Hepatocyte (in vitro differentiated cells): ENCODE data around the gene UTP25.

Source experiments
- EZH2 ChIP-seq: fragments of 200-600 bp; sonication (generic); IDR thresholded peaks from 2 replicates; pipeline ENCODE4 v1.6.1; 2016; ENCODE audit warnings: antibody characterized with exemption, mild to moderate bottlenecking, borderline replicate concordance
- TF ChIP-seq, protein P1 (sequence below): fragments of 200-600 bp; sonication (generic); IDR thresholded peaks from 2 replicates; pipeline ENCODE4 v1.5.1; 2016; ENCODE audit warnings: antibody characterized with exemption, mild to moderate bottlenecking; ENCODE audit not compliant: poor library complexity

DNA sequence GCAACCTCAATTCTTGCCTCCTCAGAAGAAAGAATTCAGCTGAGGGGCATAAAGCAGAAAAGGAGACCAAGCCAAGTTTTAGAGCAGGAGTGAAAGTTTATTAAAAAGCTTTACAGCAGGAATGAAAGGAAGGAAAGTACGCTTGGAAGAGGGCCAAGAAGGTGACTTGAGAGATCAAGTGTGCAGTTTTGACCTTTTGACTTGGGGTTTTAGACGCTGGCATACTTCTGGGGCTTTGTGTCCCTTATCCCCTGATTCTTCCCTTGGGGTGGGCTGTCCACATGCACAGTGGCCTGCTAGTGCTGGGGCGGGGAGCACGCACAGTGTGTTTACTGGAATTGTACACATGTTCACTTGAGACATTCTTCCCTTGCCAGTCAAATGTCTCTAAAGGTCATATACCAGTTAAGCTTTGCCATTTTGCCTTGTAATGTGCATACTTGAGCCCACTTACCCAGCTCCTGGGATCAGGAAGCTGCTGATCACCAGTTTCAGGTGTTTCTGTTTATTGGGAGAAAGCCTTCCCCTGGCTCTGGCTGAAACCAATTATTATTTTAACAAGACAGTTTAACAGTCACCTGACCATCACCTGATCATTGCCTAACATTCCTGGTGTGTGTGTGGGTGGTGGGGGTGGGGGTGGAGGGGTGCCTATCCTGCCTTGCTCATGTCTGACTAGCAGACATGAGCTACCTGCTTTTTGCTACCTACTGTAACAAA is 36.2 kb downstream of the UTP25 start:
- TF ChIP-seq, protein P1, sequence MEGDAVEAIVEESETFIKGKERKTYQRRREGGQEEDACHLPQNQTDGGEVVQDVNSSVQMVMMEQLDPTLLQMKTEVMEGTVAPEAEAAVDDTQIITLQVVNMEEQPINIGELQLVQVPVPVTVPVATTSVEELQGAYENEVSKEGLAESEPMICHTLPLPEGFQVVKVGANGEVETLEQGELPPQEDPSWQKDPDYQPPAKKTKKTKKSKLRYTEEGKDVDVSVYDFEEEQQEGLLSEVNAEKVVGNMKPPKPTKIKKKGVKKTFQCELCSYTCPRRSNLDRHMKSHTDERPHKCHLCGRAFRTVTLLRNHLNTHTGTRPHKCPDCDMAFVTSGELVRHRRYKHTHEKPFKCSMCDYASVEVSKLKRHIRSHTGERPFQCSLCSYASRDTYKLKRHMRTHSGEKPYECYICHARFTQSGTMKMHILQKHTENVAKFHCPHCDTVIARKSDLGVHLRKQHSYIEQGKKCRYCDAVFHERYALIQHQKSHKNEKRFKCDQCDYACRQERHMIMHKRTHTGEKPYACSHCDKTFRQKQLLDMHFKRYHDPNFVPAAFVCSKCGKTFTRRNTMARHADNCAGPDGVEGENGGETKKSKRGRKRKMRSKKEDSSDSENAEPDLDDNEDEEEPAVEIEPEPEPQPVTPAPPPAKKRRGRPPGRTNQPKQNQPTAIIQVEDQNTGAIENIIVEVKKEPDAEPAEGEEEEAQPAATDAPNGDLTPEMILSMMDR: no peak
- no peak for TF ChIP-seq EZH2
